Ascending aorta (tissue), 2 donors: ENCODE results near the gene CHRNB2. TPM values are rescaled to one million over a fixed set of nuclear protein-coding genes. Genes with fewer than 3 reads are reported as not detected.
A peak's percentile ranks its signal among the peaks of the same experiment; 100 is the strongest.

ENCODE experiments used
- DNase-seq, 2 donors: peaks; one replicate each; pipeline ENCODE4 v3.0.0-alpha.2; 2019; ENCODE audit warnings: low spot score in 2 of 2
- H3K27ac ChIP-seq, 2 donors: fragments of 200-600 bp; sonication (generic); one replicate each; pipeline ENCODE4 v1.5.1; 2016 to 2017; ENCODE audit warnings: mild to moderate bottlenecking in 1 of 2
- H3K27me3 ChIP-seq: fragments of 200-600 bp; sonication (generic); one replicate; pipeline ENCODE4 v1.5.1; 2017
- H3K36me3 ChIP-seq, 2 donors: fragments of 200-600 bp; sonication (generic); one replicate each; pipeline ENCODE4 v1.5.1; 2016
- H3K4me1 ChIP-seq, 2 donors: fragments of 200-600 bp; sonication (generic); one replicate each; pipeline ENCODE4 v1.5.1; 2016 to 2017; ENCODE audit warnings: mild to moderate bottlenecking in 1 of 2
- H3K4me3 ChIP-seq, 2 donors: fragments of 200-600 bp; sonication (generic); one replicate each; pipeline ENCODE4 v1.5.1; 2016 to 2017; ENCODE audit warnings: mild to moderate bottlenecking in 1 of 2
- H3K9me3 ChIP-seq, 2 donors: fragments of 200-600 bp; sonication (generic); one replicate each; pipeline ENCODE4 v1.5.1; 2016
- CTCF ChIP-seq, 3 experiments: fragments of 200-600 bp in 2 of 3; fragments of 450-650 bp in 1 of 3; sonication (generic) in 2 of 3; IDR thresholded peaks; one replicate each; pipeline ENCODE4 v1.5.1; 2016 to 2019; ENCODE audit warnings: antibody characterized with exemption in 3 of 3, mild to moderate bottlenecking in 1 of 3, moderate library complexity in 1 of 3
- intact Hi-C: fragments of 100-400 bp; cut with DNase I; formaldehyde crosslinking; loops from one replicate; pipeline ENCODE4 v1.15.1; 2023
- total RNA-seq: library from RNA; depleted of rRNA; stranded (reverse); fragments of >200 nt; gene quantifications from one replicate; pipeline ENCODE4 v1.1.0, GENCODE V29; 2016

Gene CHRNB2
- total RNA-seq, 1 donor from 2014 or later = not detected

DNA sequence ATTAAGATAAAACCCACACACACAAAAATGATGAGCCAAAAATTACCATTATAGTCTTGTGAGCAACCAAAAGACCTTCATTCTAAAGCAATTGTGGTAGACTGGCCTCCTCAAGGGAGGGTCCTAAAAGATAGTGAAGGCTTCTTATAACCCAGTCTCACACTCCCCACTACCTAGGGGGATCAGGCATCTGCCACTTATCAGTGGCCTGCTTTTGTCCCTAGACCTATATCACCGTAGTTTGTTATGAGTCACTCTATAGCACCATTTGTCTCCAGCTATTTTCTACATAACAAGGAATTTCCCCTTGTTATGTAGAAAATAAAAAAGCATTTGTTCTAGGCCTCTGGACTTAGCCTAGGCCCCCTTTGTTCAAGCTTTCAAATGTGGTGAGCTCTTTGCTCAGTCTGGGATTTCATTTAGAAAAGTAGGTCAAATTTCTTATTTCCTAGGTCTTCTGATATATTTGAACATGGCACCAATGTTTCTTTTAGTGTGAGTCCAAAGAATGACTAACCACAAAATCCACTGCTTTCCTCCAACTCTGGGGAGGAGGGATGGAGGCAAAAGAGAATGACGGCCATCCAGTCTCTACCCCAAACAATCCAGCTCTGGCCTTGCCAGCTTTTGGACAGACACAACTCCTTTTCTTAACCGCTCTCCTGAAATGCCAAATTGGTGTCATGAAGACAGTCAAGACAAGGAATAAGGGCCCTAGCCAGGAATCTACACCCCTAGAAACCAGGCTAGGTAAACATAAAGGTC lies 31.5 kb downstream of the CHRNB2 start:
- Histone ChIP-seq H3K4me3 (no peak overlapping the region), H3K27ac (peak overlapping the region; percentile 71 to 72), H3K36me3 (peaks cover 57 to 70% of the 10 kb centered on the region in 2 donors), H3K27me3 (no peaks in the 10 kb centered on the region), H3K4me1 (peaks cover 10 to 19% of the 10 kb centered on the region in 2 donors), H3K9me3 (no peaks in the 10 kb centered on the region)
- TF ChIP-seq CTCF (IDR thresholded peaks at IDR 0.05) = no peak
- no peak for DNase-seq
- intact Hi-C loops = no loop called here

DNA sequence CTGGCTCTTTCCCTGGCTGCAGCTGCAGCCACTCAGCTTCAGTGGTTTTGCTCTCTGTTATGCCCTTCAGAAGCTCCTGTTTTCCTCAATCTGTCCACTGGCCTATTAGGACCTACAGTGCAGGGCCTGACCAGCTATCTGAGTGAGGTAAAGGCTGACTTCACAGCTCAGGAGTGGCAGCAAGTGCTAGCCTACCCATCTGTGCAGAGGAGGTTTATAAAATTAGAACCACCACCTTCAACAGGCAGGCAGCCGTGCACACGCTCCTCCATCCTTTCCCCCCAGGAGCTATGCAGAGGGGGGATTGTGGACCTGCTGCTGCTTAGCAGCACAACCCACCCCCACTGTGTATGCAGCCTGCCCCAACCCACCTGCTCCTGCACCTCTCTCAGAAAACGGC lies 32.1 kb downstream of the CHRNB2 start:
- Histone ChIP-seq H3K4me3 (no peak overlapping the region), H3K27ac (peak overlapping the region; percentile 71 to 72), H3K27me3 (no peaks in the 10 kb centered on the region), H3K4me1 (peaks cover 10 to 23% of the 10 kb centered on the region in 2 donors), H3K36me3 (peaks cover 53 to 64% of the 10 kb centered on the region in 2 donors), H3K9me3 (no peaks in the 10 kb centered on the region)
- intact Hi-C loops = no loop called here
- no peak for TF ChIP-seq CTCF (IDR thresholded peaks at IDR 0.05)
- DNase-seq = no peak

DNA sequence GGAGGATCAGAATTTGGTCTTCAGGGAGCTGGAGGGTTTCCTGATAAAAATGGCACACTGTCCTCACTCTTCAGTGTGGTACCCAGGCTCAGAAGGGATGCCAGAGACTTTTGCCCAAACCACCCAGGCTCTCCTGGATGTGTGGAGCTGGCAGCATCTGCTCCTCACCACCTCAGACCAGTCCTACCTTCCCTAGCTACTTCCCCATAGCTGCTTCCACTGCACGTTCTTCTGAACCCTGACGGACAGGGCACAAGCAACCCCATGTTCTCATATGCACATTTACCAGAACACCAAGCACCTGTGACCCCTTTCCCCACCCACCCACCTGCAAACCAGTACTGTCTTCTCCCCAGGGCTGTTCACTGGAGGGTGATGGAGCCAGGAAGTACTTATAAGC lies 35.7 kb downstream of the CHRNB2 start:
- peaks cover 10 to 35% of the 10 kb centered on the region in 2 donors for H3K4me1 ChIP-seq

DNA sequence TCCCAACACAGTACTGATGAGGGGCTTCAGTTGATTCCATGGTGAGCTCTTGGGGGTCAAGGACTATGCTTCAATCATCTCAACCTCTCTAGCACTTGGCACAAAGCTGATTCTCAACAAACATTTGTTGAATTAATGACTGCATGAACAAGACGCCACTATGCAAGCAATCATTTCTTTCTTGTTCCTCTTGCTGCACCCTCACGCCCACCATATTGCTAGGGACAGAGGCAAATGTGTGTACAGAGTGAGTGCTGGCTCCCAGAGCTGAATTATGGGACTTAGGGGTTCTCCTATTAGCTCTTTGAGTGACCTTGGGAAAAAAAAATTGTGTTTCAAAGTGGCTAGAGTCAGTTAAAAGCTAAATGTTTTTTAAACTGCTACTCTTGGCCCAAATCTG lies 38.0 kb downstream of the CHRNB2 start:
- no peak for TF ChIP-seq CTCF (IDR thresholded peaks at IDR 0.05)
- no peak for DNase-seq
- Histone ChIP-seq H3K27ac (no peak overlapping the region), H3K27me3 (no peaks in the 10 kb centered on the region), H3K4me3 (no peak overlapping the region), H3K9me3 (no peaks in the 10 kb centered on the region), H3K36me3 (peaks cover 16 to 22% of the 10 kb centered on the region in 2 donors), H3K4me1 (peaks cover 4 to 27% of the 10 kb centered on the region in 2 donors)
- intact Hi-C loops = no loop called here

More for the DNA sequence above, 35.7 kb downstream of the CHRNB2 start:
- H3K9me3 ChIP-seq = no peaks in the 10 kb centered on the region
- H3K36me3 ChIP-seq = peaks cover 19 to 27% of the 10 kb centered on the region in 2 donors
- no peak overlapping the region for H3K27ac ChIP-seq
- H3K27me3 ChIP-seq = no peaks in the 10 kb centered on the region
- no peak overlapping the region for H3K4me3 ChIP-seq
- intact Hi-C loops = no loop called here
- DNase-seq = no peak
- no peak for TF ChIP-seq CTCF (IDR thresholded peaks at IDR 0.05)

- H3K27ac ChIP-seq = peak overlapping the region; percentile 96
- H3K4me3 ChIP-seq = peak overlapping the region; percentile 73 to 95
- H3K27me3 ChIP-seq = no peaks in the 10 kb centered on the region
- TF ChIP-seq CTCF (IDR thresholded peaks at IDR 0.05) = no peak
- intact Hi-C loops = loop anchor here (2.0 kb wide), 1 partner anchor 386 kb away; the partner anchor contains the start of gene UBAP2L
- peaks cover 0 to 24% of the 10 kb centered on the region in 2 donors for H3K4me1 ChIP-seq
- H3K9me3 ChIP-seq = no peaks in the 10 kb centered on the region
- no peak for DNase-seq
- H3K36me3 ChIP-seq = peaks cover 0 to 6% of the 10 kb centered on the region in 2 donors
Observed at GRCh38 chr1:154607106-154607608, 39.6 kb downstream of the CHRNB2 start.
